GM21529 (cell line): ENCODE data around the gene PABPN1L.

Experiments
- ATAC-seq: cut with Tn5 transposase; IDR thresholded peaks from one replicate; pipeline ENCODE4 v1.9.1; 2021; ENCODE audit not compliant: unreplicated experiment

Gene PABPN1L

GRCh38 chr16:88870608-88871348 lies 4.3 kb upstream of the PABPN1L start:
- no peak for ATAC-seq

GRCh38 chr16:88869673-88869980 lies 3.2 kb upstream of the PABPN1L start:
- ATAC-seq: no peak

- no peak for ATAC-seq
Measured at GRCh38 chr16:88868974-88869672, 2.7 kb upstream of the PABPN1L start.

GRCh38 chr16:88867581-88868246 lies 1.3 kb upstream of the PABPN1L start:
- no peak for ATAC-seq

GRCh38 chr16:88865742-88866141 lies 718 bp downstream of the PABPN1L start:
- ATAC-seq: no peak

GRCh38 chr16:88865310-88865709 lies 1.1 kb downstream of the PABPN1L start:
- no peak for ATAC-seq

- no peak for ATAC-seq
Measured at GRCh38 chr16:88864521-88864920, 1.9 kb downstream of the PABPN1L start.

- ATAC-seq: no peak
Measured at GRCh38 chr16:88864099-88864498, 2.4 kb downstream of the PABPN1L start.

GRCh38 chr16:88863426-88863825 lies 3.0 kb downstream of the PABPN1L start:
- ATAC-seq: no peak

- ATAC-seq: no peak
Measured at GRCh38 chr16:88862968-88863367, 3.5 kb downstream of the PABPN1L start.

- ATAC-seq: no peak
Measured at GRCh38 chr16:88861359-88861758, 5.1 kb downstream of the PABPN1L start.

GRCh38 chr16:88859381-88860091 lies 6.9 kb downstream of the PABPN1L start:
- no peak for ATAC-seq

GRCh38 chr16:88857728-88858339 lies 8.6 kb downstream of the PABPN1L start:
- peak; percentile 40 for ATAC-seq

- peak; percentile 73 for ATAC-seq
Measured at GRCh38 chr16:88856828-88857727, 9.4 kb downstream of the PABPN1L start, which contains the start of the genes GALNS and TRAPPC2L. TSS of gene GALNS (minus strand) at chr16:88856947. CDS start at chr16:88856877, 70 bp downstream. TSS of gene TRAPPC2L (plus strand) at chr16:88857127. CDS start at chr16:88857151, 24 bp downstream.

- ATAC-seq: no peak
Measured at GRCh38 chr16:88856122-88856827, 10.2 kb downstream of the PABPN1L start.

- ATAC-seq: no peak
Measured at GRCh38 chr16:88855736-88856121, 10.7 kb downstream of the PABPN1L start.

GRCh38 chr16:88855176-88855575 lies 11.3 kb downstream of the PABPN1L start:
- no peak for ATAC-seq

GRCh38 chr16:88854306-88855111 lies 12.0 kb downstream of the PABPN1L start:
- no peak for ATAC-seq
